Measurements from ENCODE around the gene ACSM6. TPM values are rescaled to one million over a fixed set of nuclear protein-coding genes. Genes with fewer than 3 reads are reported as not detected.
A peak's percentile ranks its signal among the peaks of the same experiment; 100 is the strongest.

ACSM6 gene
- total RNA-seq, 1 donor from 2014 or later: 0.96 TPM

DNA sequence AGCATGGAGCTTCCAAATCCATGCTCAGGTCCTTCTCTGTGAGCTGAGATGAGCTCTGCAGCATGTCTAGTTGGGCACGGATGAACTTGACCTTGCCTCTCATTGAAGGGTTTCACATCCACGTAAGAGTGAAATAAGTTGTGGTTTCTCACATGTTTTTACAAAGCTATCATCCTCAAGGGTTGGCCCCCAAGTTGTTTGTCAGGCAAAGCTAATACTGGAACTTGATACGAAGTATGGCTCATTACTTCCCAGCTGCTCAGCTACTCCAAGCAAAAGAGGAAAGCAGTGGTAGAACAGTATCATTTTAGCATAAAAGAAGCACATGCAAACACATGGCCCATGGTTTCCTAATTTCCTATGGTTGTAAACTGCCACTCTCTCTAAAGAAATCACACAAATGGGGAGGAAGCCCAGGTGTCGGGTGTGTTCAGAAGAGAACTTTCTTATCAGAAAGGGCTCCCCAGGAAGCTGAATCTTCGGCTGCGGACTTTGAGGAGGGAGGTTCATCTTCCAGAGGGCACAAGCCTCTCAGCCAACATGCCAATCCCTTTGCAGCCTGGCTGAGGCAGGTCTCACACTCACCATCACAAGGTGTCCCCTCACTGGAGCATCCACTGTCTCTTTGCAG lies 51.5 kb downstream of the ACSM6 start:
- no peak for DNase-seq (ENCODE audit: low spot score)

DNA sequence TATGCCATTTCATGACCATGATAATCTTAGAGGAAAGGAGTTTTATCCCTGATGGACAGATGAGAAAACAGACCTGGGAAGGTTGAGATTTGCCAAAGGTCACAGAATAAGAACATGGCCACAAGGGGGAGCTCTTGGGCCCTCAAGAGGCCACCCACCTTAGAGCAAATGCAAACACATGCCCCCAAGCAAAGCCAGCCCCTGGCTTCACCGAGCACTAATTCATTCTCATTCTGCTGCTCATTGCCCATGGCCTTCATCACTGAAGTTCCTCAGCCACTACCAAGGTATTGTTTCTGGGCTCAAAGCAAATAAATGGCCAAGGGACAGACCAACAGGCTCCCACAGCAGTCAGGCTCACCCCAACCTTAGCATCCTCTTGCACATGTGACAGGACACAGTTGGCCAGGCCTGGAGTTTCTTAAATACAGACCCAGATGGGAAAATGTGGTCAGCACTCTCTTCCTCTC lies 52.6 kb downstream of the ACSM6 start:
- peak; percentile 74 for DNase-seq (ENCODE audit: low spot score)

- DNase-seq (ENCODE audit: low spot score): peak; percentile 66
These were observed 53.3 kb downstream of the ACSM6 start for GRCh38 chr10:95247200-95247880.

- DNase-seq (ENCODE audit: low spot score): peak; percentile 61
These were observed 54.0 kb downstream of the ACSM6 start for GRCh38 chr10:95247881-95248583.

DNA sequence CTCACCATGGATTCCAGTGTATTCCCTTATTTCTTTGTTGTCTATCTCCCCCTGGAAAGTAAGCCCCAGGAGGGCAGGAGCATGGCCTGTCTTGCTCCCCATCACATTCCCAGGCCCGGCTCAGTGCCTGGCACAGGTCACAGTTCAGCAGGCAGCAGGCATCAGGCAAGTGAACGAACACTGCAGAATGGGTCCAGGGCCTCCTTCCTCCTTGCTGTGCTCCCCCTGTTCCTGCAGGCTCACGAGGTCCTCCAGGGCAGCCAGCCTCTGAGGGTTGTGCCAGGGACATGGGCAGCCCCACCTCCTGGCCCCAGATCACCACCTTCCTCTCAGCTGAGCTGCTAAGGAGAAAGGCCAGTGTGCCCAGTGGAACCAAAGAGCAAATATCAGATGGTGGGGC lies 55.0 kb downstream of the ACSM6 start:
- DNase-seq (ENCODE audit: low spot score): no peak

DNA sequence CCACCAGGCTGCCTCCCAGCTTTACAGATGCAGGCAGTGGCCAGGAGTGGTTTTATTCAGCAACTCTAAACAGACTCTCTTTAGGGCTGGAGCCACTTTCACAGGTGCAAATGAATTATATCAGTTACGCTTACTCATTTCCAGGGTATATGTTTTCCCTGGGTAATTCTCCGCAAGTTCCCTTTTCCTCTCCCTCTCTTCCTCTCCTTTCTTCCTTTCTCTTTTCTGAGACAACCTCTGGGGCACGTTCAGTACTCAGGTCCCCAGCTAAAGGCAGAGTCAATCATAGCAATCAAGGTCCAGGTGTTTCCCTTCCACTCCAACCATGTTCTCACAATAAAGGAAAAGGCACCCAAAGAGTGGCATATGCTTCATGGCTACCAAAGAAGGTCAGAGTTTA lies 55.4 kb downstream of the ACSM6 start:
- no peak for DNase-seq (ENCODE audit: low spot score)

DNA sequence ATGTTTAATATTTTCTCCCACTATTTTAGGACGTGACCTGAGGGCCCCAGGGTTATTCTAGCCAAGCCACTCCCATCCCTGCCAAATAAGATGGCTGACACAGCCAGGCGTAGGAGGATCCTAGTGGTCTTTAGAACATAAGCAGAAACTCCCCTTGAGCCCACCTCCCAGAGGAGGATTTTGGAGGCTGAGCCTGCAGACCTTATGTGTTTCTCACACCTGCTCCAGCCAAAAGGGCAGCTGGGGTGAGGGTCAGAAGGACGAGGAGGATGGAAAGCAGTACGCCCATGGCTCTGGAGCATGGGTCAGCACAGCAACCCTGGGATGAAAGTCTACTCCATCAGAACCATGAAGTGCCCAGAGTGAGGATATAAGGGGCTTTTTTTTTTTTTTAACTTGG lies 56.8 kb downstream of the ACSM6 start:
- DNase-seq (ENCODE audit: low spot score): no peak

- DNase-seq (ENCODE audit: low spot score): no peak
These were observed 59.0 kb downstream of the ACSM6 start for GRCh38 chr10:95253007-95253406.

DNA sequence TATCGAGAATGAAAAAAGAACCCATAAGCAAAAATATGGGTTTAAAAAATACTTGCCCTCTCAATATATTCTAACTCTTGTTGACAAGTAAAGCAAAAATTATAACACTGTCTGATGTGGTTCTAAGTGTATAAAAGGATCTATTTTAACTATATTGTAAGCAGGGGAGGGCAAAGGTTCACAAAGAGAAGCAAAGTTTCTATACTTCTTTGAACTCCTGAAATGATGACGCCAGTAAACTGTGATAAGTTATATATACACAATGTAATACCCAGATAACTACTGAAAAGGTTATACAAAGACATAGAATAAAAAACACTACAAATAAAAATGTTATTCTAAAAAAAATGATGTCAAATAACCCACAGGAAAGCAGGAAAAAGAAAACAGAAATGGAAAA lies 59.6 kb downstream of the ACSM6 start:
- no peak for DNase-seq (ENCODE audit: low spot score)

GRCh38 chr10:95254629-95255028 lies 60.6 kb downstream of the ACSM6 start:
- DNase-seq (ENCODE audit: low spot score): no peak

DNA sequence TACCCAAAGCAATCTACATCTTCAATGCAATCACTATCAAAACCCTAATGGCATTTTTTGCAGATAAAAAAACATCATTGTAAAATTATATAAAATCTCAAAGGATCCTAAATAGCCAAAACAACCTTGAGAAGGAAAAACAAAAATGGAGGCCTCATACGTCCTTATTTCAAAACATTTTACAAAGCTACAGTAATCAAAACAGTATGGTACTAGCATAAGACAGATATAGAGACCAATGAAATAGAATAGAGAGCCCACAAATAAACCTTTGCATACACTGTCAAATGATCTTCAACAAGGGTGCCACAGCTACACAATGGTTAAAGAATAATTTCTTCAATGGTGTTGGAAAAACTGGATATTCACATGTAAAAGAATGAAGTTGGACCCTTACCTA lies 62.2 kb downstream of the ACSM6 start:
- DNase-seq (ENCODE audit: low spot score): no peak

GRCh38 chr10:95257849-95258248 lies 63.8 kb downstream of the ACSM6 start:
- no peak for DNase-seq (ENCODE audit: low spot score)

DNA sequence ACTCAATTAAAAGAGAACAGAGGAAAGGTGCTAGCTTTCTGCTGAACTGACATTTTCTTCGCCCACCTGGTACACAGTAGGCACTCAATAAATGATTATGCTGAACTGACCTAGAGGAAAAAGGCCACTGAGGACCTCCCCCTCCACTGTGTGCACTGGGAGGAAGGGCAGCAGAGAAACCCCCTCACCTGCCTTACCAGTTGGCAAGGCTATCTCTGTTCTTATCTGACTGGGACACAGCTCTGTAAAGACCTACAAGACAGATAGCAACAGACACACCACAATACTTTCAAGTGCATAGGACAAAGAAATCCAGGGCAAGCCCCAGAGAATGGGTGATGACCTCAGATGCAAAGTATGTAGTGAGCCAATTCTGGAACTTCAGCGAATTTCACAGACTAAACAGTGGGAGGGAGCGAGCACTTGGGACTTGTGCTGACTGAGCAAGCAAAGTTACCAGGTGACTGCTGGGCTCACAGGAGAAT lies 66.4 kb downstream of the ACSM6 start:
- DNase-seq (ENCODE audit: low spot score): peak; percentile 79

DNA sequence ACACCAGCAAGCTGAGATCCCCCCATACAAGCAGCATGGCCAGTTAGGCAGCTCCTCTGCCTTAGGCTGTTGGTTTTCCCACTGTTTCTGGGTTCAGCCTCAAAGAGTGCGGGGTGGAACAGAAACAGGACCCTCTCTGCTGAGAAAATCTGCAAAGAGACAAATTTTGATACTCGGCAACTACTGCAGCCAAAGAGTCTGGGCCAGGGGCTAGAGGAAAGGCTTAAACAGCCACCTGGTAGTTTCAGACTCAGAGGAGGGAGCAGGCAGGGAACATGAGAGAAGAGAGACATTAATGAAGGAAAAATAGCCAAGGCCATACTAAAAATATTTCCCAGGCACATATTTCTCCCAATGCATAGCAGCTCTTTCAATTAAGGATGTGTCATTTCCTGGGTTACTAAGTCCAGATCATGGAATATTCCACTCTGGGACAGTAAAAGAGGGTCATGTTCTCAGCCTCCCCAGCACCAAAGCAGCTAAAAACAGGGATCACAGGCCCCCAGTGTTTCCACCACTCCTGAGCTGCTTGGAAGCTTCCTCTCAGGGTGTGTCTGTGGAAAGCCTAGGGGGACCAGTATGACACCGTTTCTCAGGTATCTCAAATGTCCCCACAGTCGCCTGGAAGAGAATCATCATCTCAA lies 67.0 kb downstream of the ACSM6 start:
- no peak for DNase-seq (ENCODE audit: low spot score)

DNA sequence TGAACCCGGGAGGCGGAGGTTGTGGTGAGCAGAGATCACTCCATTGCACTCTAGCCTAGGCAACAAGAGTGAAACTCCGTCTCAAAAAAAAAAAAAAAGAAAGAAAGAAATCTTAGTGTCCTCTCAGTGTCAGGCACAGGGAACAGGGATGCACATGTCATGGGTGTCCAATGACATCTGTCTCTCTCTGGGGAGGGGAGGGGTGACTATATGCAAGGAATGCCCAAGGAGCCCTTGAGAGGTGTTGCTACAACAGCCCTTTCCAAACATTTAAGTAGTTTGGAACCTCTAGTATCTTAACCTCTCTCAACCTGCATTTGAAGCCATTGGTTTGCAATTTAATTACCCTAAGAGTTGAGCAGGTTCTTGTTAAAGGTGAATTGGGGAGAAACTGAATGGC lies 67.9 kb downstream of the ACSM6 start:
- DNase-seq (ENCODE audit: low spot score): no peak

DNA sequence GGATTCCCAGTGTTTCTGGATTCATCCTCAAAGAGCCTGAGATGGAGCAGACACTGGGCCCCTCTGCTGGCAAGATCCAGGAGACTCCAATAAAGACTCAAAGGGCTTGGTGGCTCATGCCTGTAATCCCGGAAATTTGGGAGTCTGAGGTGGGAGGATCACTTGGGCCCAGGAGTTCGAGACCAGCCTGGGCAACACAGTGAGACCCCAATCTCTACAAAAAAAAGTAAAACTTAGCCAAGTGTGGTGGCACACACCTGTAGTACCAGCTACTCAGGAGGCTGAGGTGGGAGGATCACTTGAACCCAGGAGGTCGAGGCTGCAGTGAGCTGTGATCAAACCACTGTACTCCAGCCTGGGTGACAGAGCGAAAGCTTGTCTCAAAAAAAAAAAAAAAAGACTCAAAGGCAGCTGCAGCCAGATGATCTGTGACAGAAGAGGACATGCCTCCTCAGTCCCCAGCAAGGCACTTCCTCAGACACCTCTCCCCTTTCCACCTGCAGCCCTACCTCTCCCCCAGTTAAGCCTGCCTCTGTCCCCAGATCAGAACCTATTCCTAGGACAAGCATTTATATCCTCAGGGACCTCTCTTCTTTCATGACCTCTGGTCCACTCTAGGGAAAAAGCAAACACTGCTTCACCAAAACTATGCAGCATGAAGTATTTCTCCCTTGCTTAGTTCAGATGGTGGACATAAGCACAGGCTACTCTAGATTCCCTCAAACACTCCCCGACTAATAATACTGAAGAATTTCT lies 68.9 kb downstream of the ACSM6 start:
- no peak for DNase-seq (ENCODE audit: low spot score)

DNA sequence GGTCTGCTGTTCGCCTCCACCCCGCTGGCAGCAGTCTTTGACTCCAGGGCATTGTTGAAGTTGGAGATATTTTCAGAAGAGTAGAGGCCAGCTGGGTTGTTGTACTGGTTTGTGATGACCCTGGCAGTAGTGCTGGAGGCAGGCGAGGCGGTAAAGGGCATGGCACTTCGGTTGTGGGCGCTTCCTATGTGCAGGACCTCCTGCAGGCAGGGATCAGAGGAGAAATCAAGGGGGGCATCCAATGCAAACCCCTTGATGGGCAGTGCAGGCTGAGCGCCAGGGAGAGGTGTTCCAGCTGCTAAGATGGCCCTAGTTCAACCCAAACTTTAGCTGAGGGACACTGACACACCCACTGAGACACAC lies 69.8 kb downstream of the ACSM6 start:
- no peak for DNase-seq (ENCODE audit: low spot score)

- peak; percentile 58 for DNase-seq (ENCODE audit: low spot score)
These were observed 70.4 kb downstream of the ACSM6 start for GRCh38 chr10:95264227-95265051.

DNA sequence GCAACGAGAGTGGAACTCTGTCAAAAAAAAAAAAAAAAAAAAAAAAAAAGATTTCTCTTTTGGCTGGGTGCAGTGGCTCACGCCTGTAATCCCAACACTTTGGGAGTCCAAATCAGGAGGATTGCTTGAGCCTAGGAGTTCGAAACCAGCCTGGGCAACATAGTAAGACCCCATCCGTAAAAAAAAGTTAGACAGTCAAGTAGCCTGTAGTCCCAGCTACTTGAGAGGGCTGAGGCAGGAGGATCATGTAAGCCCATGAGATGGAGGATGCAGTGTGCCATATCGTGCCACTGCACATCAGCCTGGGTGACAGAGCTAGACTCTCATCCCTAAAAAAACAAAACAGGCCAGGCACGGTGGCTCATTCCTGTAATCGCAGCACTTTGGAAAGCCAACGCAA lies 71.5 kb downstream of the ACSM6 start:
- no peak for DNase-seq (ENCODE audit: low spot score)

DNA sequence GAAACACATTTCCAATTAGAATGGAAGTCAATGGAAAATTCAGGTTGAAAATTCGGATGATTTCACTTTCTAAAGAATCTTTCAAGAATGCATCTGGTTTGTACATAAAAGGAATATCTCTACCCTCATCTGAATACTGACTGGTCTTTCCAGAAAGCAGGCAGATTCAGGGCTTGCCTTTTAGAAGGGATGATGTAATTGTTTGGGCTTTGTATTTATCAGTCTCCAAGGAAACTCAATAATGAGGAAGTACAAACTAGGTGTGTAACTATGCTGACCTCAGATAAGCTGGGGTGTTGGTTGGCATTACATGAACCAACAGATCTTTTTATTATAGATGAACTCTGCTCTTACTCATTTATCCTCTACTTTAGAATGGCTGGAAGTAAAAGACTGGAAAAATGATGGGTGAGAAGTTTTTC lies 72.6 kb downstream of the ACSM6 start:
- peak; percentile 94 for DNase-seq (ENCODE audit: low spot score)

- no peak for DNase-seq (ENCODE audit: low spot score)
These were observed 73.2 kb downstream of the ACSM6 start for GRCh38 chr10:95267251-95267650.

Measured in umbilical cord (tissue), 2 donors.